WTC11 (cell line): ENCODE results near the gene FAT2. TPM values are rescaled to one million over a fixed set of nuclear protein-coding genes. Genes with fewer than 3 reads are reported as not detected.

Source experiments
- ATAC-seq: fragments of 200-7000 bp; cut with Tn5 transposase; 2 replicates; pipeline ENCODE4 v1.10.0; 2021; ENCODE audit warnings: mild to moderate bottlenecking, moderate library complexity
- CTCF ChIA-PET: fragments of 300-600 bp; sonication (Branson Sonifier 250); formaldehyde crosslinking; loops from one replicate; lab custom pipeline; 2021; ENCODE audit warnings: antibody characterized with exemption; lab: Charles Lee
- POLR2A ChIA-PET: fragments of 350-600 bp; sonication (Branson Sonifier 250); formaldehyde crosslinking; loops from one replicate; lab custom pipeline; 2021; ENCODE audit warnings: antibody characterized with exemption; lab: Charles Lee
- DNase-seq: peaks from one replicate; pipeline ENCODE4 v3.0.0; 2021; ENCODE audit warnings: low spot score
- H3K27ac Mint-ChIP-seq: 2 replicates; pipeline ENCODE4 v1.8.0; 2021; ENCODE audit warnings: mixed read lengths
- H3K27me3 Mint-ChIP-seq: 2 replicates; pipeline ENCODE4 v1.8.0; 2021; ENCODE audit warnings: low read depth, mild to moderate bottlenecking, moderate library complexity, mixed read lengths
- H3K36me3 Mint-ChIP-seq: 2 replicates; pipeline ENCODE4 v1.8.0; 2021; ENCODE audit warnings: mixed read lengths
- H3K4me1 Mint-ChIP-seq: 2 replicates; pipeline ENCODE4 v1.8.0; 2022; ENCODE audit warnings: mixed read lengths
- H3K4me3 Mint-ChIP-seq: 2 replicates; pipeline ENCODE4 v1.8.0; 2021; ENCODE audit warnings: mild to moderate bottlenecking, moderate library complexity, mixed read lengths
- H3K9me3 Mint-ChIP-seq: 2 replicates; pipeline ENCODE4 v1.8.0; 2021; ENCODE audit warnings: mixed read lengths
- CBFB ChIP-seq: sonication (generic); formaldehyde crosslinking; IDR thresholded peaks from 2 replicates; pipeline ENCODE4 v1.8.1; 2022; ENCODE audit warnings: mild to moderate bottlenecking, low read depth, missing genetic modification reagents
- CREM ChIP-seq: sonication (generic); formaldehyde crosslinking; IDR thresholded peaks from 2 replicates; pipeline ENCODE4 v1.8.1; 2022; ENCODE audit warnings: mild to moderate bottlenecking, missing genetic modification reagents, moderate library complexity
- ELF4 ChIP-seq: sonication (generic); formaldehyde crosslinking; IDR thresholded peaks from 2 replicates; pipeline ENCODE4 v1.8.1; 2022; ENCODE audit warnings: low read depth, mild to moderate bottlenecking, moderate library complexity, missing genetic modification reagents
- EMX1 ChIP-seq: fragments of 250-450 bp; sonication (Bioruptor Pico); IDR thresholded peaks from 2 replicates; pipeline ENCODE4 v1.8.0; 2021; ENCODE audit warnings: mild to moderate bottlenecking
- ERG ChIP-seq: fragments of 250-450 bp; sonication (Bioruptor Pico); IDR thresholded peaks from 2 replicates; pipeline ENCODE4 v1.8.0; 2021; ENCODE audit warnings: mild to moderate bottlenecking
- ETV6 ChIP-seq: sonication (generic); formaldehyde crosslinking; IDR thresholded peaks from 2 replicates; pipeline ENCODE4 v1.8.1; 2022; ENCODE audit warnings: mild to moderate bottlenecking, missing genetic modification reagents
- FOXP4 ChIP-seq: sonication (generic); formaldehyde crosslinking; IDR thresholded peaks from 2 replicates; pipeline ENCODE4 v1.8.0; 2022; ENCODE audit warnings: mild to moderate bottlenecking, missing genetic modification reagents
- GABPB1 ChIP-seq: sonication (generic); formaldehyde crosslinking; IDR thresholded peaks from 2 replicates; pipeline ENCODE4 v1.8.1; 2023; ENCODE audit warnings: mild to moderate bottlenecking, missing genetic modification reagents
- GRHL2 ChIP-seq: fragments of 250-450 bp; sonication (Bioruptor Pico); IDR thresholded peaks from 2 replicates; pipeline ENCODE4 v1.8.0; 2022; ENCODE audit warnings: mild to moderate bottlenecking, moderate library complexity; ENCODE audit not compliant: insufficient replicate concordance, severe bottlenecking
- KAT7 ChIP-seq: sonication (generic); formaldehyde crosslinking; IDR thresholded peaks from 2 replicates; pipeline ENCODE4 v1.8.1; 2023; ENCODE audit warnings: missing genetic modification reagents, mild to moderate bottlenecking, borderline replicate concordance
- MLX ChIP-seq: sonication (generic); formaldehyde crosslinking; IDR thresholded peaks from 2 replicates; pipeline ENCODE4 v1.8.1; 2023; ENCODE audit warnings: mild to moderate bottlenecking, missing genetic modification reagents, moderate library complexity
- NFATC4 ChIP-seq: fragments of 250-450 bp; sonication (Bioruptor Pico); IDR thresholded peaks from 2 replicates; pipeline ENCODE4 v1.9.0; 2021; ENCODE audit warnings: mild to moderate bottlenecking
- PRRX2 ChIP-seq: fragments of 250-450 bp; sonication (Bioruptor Pico); IDR thresholded peaks from 2 replicates; pipeline ENCODE4 v1.8.0; 2021; ENCODE audit warnings: mild to moderate bottlenecking
- ZMAT4 ChIP-seq: fragments of 250-450 bp; sonication (Bioruptor Pico); IDR thresholded peaks from 2 replicates; pipeline ENCODE4 v1.9.0; 2021; ENCODE audit warnings: mild to moderate bottlenecking
- ZNF317 ChIP-seq: sonication (generic); formaldehyde crosslinking; IDR thresholded peaks from 2 replicates; pipeline ENCODE4 v1.8.1; 2023; ENCODE audit warnings: low read depth, mild to moderate bottlenecking, moderate library complexity, missing genetic modification reagents, borderline replicate concordance
- ZNF396 ChIP-seq: fragments of 250-450 bp; sonication (Bioruptor Pico); IDR thresholded peaks from 2 replicates; pipeline ENCODE4 v1.8.0; 2021; ENCODE audit warnings: mild to moderate bottlenecking, moderate library complexity, borderline replicate concordance
- ZNF416 ChIP-seq: fragments of 250-450 bp; sonication (Bioruptor Pico); IDR thresholded peaks from 2 replicates; pipeline ENCODE4 v1.9.0; 2021; ENCODE audit warnings: mild to moderate bottlenecking, inconsistent platforms
- total RNA-seq: library from RNA; stranded (reverse); gene quantifications from 3 replicates; pipeline ENCODE4 v1.2.3, GENCODE V29; 2021

The FAT2 gene
- total RNA-seq, 1 experiment from 2014 or later = 0.26 TPM

- TF ChIP-seq GABPB1 (CRISPR knock-in tag) (no peak), CREM (CRISPR knock-in tag) (no peak), EMX1 (CRISPR knock-in tag) (no peak), GRHL2 (CRISPR knock-in tag) (no peak)
- H3K27ac Mint-ChIP-seq = no peak overlapping the region
- no peak for DNase-seq
- H3K4me3 Mint-ChIP-seq = no peak overlapping the region
- H3K27me3 Mint-ChIP-seq = peaks cover 3% of the 10 kb centered on the region
- H3K36me3 Mint-ChIP-seq = no peaks in the 10 kb centered on the region
- H3K4me1 Mint-ChIP-seq = peaks cover 36% of the 10 kb centered on the region
- no peaks in the 10 kb centered on the region for H3K9me3 Mint-ChIP-seq
- ChIA-PET POLR2A (no interaction called here), CTCF (interaction anchor here (1.3 to 1.7 kb wide), 2 partner anchors 57 to 72 kb away, joined by 4 to 6 read pairs; no protein-coding TSS in a partner anchor)
- ATAC-seq = no peak
Measured at GRCh38 chr5:151595411-151595826, 4.3 kb upstream of the FAT2 start.

- no peak for ATAC-seq
- Mint-ChIP-seq H3K9me3 (no peaks in the 10 kb centered on the region), H3K27me3 (peaks cover 7% of the 10 kb centered on the region), H3K27ac (no peak overlapping the region), H3K4me3 (no peak overlapping the region), H3K36me3 (no peaks in the 10 kb centered on the region), H3K4me1 (peaks cover 39% of the 10 kb centered on the region)
- POLR2A ChIA-PET = no interaction called here
- CTCF ChIA-PET = interaction anchor here (0.9 to 2.3 kb wide), 2 partner anchors 12 to 59 kb away, joined by 3 to 7 read pairs; no protein-coding TSS in a partner anchor
- TF ChIP-seq GABPB1 (CRISPR knock-in tag) = no peak
- TF ChIP-seq ZMAT4 (CRISPR knock-in tag) = no peak
- TF ChIP-seq ERG = no peak
- no peak for TF ChIP-seq NFATC4
- TF ChIP-seq CBFB = no peak
- no peak for TF ChIP-seq ZNF396 (CRISPR knock-in tag)
- DNase-seq = no peak
Measured at GRCh38 chr5:151592855-151593408, 1.8 kb upstream of the FAT2 start.

- peaks cover 24% of the 10 kb centered on the region for H3K4me1 Mint-ChIP-seq
- H3K4me3 Mint-ChIP-seq = no peak overlapping the region
- no peak overlapping the region for H3K27ac Mint-ChIP-seq
- H3K36me3 Mint-ChIP-seq = no peaks in the 10 kb centered on the region
- CTCF ChIA-PET = interaction anchor here (0.7 to 2.2 kb wide), 3 partner anchors 62 to 67 kb away, joined by 3 to 9 read pairs (median 3); no protein-coding TSS in a partner anchor
- no peaks in the 10 kb centered on the region for H3K9me3 Mint-ChIP-seq
- peaks cover 7% of the 10 kb centered on the region for H3K27me3 Mint-ChIP-seq
- ATAC-seq (no peak), DNase-seq (no peak)
- TF ChIP-seq ZNF317 (CRISPR knock-in tag) = no peak
- POLR2A ChIA-PET = no interaction called here
Measured at GRCh38 chr5:151589878-151590570, 1.1 kb downstream of the FAT2 start.

GRCh38 chr5:151587796-151588555 is 3.2 kb downstream of the FAT2 start:
- Mint-ChIP-seq H3K27me3 (peaks cover 7% of the 10 kb centered on the region), H3K27ac (no peak overlapping the region), H3K9me3 (no peaks in the 10 kb centered on the region), H3K36me3 (no peaks in the 10 kb centered on the region), H3K4me1 (peaks cover 16% of the 10 kb centered on the region), H3K4me3 (no peak overlapping the region)
- TF ChIP-seq KAT7 (CRISPR knock-in tag) (no peak), ETV6 (CRISPR knock-in tag) (no peak), EMX1 (CRISPR knock-in tag) (no peak), PRRX2 (CRISPR knock-in tag) (no peak), MLX (CRISPR knock-in tag) (no peak), ELF4 (CRISPR knock-in tag) (no peak), CBFB (no peak), FOXP4 (CRISPR knock-in tag) (no peak), ZNF416 (CRISPR knock-in tag) (no peak)
- CTCF ChIA-PET = no interaction called here
- ATAC-seq (no peak), DNase-seq (no peak)
- POLR2A ChIA-PET = no interaction called here
